NCI-H1092 treated with DMSO at 0.1 percent for 48 hours (cell line): ENCODE data around the gene STXBP1.
A peak's percentile ranks its signal among the peaks of the same experiment; 100 is the strongest.

Source experiments
- DNase-seq: peaks from one replicate; lab custom pipeline; 2025; lab: John Stamatoyannopoulos, UW

Gene STXBP1

DNA sequence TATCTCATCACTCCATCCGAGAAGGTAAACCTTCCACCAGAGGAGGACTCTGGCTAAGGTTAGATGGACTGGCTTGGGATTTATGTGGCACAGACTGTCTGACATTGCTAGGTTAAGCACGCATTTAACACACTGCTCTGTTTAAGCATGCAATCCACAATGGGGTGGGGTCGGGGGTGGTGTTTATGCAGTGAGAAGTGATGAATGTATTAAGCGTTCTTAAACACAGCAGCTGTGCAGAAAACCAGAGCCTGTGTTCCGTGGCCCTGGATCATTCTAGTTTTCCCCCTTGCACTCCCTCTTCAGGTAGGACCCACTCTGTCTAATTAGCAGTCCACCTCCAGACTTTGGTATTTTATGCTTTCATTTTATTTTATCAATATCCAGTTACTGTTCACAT is 46.4 kb downstream of the STXBP1 start:
- no peak for DNase-seq

DNA sequence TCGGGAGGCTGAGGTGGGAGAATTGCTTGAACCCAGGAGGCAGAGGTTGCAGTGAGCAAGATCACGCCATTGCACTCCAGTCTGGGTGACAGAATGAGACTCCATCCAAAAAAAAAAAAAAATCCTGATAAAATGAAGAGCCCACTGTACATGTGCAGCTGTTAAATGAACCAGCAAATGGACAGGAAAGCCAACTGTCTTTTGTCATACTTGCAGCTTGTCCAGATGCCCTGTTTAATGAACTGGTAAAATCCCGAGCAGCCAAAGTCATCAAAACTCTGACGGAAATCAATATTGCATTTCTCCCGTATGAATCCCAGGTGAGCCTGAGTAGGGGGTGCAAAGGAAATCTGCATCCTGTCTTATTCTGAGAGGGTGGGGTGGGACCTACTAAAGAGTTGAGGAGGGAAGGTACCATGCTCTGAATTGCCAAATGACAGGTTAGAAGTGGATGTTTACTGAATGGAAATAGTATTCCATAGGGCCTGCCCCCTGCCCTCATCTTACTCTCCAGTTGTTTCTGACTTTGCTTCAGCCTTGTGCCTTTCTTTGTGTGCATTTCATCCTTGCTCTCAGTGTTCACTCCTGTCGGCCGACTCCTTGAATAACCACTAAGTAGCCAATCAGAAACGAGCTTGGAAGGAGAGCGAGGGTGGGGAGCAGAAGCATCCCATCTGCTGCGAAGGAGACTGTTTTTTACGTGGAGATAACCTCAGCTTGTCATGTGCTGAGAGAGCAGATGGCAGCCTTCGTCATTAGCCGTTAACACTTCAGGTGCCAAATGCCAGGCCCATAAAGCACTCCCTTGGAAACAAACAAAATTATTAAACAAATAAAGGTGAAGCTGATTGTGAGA is 49.0 kb downstream of the STXBP1 start:
- DNase-seq, result peak; percentile 82

DNA sequence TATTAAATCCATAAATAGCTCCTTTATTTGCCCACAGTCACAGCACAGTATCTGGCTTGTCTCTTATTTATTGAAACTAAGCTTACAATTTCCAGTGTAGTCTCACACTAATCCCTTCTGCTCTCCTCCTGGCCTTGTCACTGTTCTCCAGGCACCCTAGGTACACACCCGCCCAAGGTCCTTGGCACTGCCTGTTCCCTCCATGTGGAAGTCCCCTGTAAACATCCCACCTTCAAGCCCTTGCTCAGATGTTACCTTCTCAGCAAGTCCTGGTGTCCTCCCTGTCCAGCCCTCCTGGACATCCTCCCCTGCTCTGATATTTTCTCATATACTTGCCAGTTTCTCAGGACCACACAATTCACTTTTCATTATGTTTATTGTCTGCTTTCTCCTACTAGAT is 50.5 kb downstream of the STXBP1 start:
- DNase-seq, result no peak

DNA sequence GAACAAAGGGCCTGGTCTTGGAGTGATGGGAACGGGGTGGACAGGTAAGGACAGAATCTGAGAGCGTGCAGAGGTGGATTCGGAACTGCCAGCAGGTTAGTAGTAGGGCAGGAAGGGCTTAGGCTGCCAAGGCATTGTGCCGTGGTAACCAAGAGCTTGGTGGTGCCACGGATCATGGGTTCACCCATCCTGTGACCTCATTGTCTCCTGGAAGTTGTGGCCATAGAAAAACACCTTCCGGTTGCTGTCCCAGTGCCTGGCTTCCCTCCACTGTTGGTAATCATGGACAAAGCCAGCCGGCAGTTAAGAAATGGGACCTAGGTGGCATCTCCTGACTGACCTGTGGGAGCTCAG is 52.2 kb downstream of the STXBP1 start:
- no peak for DNase-seq

DNA sequence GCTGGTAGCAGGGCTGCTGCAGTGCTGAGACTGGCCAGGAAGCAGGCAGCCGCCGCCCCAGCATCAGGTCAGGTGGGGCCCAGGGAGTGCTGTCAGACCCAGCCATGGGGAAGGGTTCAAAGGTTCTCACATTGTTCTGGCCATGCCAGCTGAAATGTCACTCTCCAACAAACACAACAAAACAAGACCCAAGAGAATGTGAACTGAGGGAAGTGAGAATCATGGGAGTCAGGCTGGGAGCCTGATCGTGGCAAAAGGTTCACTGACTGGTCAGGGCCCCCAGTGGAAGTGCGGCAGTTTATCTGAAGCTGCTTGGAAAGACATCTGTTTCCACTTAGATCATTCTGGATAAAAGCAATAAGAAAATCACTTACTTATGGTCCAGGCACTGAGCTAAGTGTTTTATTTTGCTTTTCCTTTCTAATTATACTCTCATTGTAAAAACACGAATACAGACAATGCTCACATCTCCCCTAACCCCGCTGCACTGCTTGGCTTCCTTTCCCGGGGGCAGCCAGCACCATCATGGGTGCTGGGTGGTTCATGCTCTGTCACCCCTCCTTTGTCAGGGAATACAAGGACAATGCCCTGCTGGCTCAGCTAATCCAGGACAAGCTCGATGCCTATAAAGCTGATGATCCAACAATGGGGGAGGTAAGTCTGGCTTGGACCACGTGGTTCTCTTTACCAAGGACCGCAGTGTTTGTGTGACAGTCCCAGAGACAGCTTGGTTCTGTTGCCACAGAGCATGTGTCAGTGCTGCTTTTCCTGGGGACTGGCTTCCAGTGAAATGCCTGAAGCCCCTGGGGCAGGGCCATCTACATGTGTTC is 52.8 kb downstream of the STXBP1 start:
- DNase-seq, result no peak

DNA sequence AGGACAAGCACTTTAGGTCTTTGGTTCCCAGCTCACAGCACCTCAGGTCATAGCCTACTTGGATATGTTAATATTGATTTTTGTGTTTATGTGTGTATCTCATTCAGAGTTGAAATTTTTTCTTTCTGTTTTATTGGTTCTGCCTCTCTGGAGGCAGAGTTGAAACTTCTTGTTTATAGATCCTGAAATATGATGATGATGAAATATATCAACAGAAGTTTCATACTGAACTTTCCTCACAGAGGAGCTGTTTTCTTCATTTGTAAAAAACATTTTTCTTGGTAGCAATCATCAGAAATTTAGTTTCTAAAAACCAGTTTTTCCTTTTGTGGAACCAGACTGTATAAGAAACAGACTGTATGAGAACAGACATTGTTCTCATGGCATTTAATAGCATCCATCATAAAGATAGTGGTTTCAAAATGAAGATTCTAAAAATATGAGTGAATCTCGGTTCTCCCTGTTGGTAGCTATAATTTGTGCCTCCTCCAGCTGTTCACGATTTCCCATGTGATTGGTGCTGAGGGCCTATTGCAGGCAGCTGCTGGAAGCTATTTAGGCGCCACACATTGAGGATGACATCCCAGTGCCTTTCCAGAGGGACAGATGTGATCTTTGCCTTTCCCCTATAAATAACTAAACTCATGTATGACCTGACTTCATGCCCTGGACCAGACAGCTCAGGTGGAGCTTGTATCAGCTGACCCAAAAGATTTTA is 55.2 kb downstream of the STXBP1 start:
- no peak for DNase-seq

DNA sequence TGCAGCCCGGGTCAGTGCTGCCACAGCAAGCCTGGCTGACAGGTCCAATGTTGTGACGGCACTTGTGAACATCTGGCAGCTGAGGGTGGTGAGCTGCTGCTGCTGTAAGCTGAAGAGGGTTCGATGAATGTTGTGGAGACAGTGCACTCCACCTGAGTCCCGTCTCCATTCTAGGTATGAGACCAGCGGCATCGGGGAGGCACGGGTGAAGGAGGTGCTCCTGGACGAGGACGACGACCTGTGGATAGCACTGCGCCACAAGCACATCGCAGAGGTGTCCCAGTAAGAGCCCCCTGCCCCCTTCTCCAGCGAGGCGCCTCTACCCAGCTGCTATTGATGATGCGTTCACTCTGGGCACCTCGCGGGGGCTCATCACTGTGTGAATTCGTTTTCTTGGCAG is 55.8 kb downstream of the STXBP1 start:
- DNase-seq, result no peak

DNA sequence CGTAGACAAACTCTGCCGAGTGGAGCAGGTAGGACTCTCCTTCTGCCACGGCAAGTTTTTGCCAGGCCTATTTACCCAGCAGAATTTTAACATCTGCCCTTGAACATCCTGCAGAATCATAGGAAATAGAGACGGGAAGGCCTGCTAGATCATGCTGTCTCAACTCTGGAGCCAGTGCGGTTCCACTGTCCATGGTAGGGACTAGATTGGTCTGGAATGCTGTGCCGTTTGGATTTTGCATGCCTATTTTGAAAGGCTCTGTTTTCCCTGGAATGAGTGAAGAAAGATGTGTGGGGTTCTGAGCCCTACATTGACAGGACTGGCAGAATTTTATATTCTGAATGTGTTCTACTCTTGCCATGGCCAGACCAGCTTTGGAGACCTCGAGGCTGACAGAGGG is 61.2 kb downstream of the STXBP1 start:
- DNase-seq, result no peak

DNA sequence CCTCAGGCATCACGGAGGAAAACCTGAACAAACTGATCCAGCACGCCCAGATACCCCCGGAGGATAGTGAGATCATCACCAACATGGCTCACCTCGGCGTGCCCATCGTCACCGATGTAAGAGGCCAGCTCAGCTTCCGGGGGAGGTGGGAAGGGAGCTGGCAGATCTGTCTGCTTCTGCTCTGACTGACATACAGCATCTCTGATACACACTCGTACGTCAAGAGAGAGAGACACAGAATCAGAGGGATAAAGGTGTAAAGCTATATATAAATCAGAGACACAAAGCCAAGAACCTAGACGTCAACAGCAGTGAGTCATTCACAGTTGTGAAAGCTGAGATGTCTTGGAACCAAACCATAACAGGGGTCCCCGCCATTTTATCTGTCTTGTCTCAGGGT is 64.6 kb downstream of the STXBP1 start:
- no peak for DNase-seq

DNA sequence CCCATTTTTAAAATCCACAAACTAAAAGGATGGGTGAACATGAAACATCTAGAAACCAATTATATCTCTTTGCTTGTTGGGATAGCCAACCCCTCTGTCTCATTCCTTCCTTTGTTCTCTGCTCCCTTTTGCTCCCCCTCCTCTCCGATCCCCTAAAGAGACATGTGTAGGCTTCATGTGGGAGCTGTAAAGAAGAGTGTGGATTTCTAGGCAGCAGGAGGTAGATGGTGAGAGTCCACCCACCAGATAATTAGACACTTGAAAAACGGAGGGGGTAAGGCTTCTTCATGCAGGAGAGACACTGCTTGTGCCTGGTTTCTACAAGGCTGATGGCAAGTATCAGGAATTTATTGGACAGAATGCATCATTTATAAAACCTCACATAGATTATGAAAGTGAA is 67.4 kb downstream of the STXBP1 start:
- DNase-seq, result no peak

DNA sequence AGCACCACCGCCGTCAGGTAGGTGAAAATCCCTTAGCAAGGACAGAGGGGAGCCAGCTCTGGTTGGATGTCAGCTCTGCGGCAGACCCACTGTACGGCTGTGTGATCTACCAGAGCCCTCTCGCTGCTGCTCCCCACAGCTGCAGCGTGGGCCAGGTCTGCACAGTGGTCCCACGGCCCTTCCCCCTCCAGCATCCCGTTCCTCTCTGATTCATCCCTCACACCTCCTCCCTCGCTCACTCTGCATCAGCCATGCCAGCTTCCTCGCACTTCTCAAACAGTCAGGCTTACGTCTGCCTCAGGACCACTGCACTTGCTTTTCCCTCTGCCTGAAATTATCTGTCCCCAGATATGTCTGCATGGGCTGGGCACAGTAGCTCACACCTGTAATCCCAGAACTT is 68.1 kb downstream of the STXBP1 start:
- DNase-seq, result no peak

DNA sequence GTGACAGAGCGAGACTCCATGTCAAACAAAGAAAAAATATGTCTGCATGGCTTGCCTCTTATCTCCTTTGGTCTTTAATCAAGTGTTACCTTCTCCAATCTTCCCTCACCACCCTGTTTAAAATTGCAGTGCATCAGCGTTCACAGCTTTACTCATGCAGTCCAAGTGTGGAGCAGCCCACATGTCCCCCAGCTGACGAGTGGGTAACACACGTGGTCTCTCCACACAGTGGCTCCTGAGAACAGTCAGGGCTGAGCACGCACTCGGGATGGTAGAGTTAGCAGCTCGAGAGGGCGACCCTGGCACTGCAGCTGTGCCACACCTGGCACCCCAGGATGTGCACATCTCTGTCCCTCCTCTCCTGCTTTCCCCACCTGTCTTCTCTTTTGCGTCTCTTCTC is 68.8 kb downstream of the STXBP1 start:
- no peak for DNase-seq

DNA sequence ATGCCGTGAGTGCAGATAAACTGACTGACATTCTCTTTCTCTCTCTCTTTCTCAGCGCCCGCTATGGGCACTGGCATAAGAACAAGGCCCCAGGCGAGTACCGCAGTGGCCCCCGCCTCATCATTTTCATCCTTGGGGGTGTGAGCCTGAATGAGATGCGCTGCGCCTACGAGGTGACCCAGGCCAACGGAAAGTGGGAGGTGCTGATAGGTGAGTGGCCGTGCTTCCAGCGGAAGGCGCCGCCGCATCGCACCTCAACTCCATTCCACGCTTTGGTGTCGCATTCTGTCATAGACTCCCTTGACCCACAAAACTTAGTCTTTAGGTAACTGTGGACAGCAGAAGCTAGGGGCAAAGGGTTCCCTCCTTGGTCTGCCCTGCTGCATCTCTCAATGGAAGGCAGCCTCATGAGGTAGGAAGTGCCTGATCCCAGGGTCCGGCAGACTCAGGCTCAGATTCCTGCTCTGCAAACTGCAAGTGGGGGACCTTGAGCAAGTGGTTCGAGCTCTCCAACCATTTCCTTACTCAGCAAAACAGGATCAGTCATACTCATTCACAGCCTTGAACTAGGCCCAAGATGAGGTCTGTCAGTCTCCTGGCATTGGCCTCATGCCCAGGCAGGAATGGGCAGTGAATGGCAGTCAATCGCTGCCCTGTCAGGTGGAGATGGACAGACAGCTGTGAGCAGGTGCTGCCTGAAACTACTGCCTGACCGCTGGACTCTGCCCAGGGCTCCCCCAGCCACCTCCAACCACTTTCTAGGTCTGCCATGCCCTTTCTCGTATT is 70.5 kb downstream of the STXBP1 start:
- DNase-seq, result no peak

DNA sequence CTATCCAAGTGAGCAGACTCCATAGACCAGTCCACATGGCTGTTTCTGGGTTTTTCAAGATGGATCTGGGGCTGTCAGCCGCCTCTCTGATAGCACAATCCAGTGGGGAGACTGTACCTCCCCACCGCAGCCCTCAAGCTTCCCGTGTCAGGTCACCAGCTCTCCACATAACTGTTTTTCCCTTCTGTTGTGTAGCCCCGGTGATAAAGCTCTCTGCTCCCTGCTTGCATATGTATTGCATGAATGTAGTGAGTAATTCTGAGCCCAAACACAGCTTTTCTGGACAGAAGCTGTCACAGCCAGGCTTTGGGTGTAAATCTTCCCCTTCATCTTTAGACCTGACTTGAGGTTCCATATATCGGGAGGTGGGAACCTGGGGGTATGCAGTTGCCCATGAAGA is 71.6 kb downstream of the STXBP1 start:
- DNase-seq, result no peak

DNA sequence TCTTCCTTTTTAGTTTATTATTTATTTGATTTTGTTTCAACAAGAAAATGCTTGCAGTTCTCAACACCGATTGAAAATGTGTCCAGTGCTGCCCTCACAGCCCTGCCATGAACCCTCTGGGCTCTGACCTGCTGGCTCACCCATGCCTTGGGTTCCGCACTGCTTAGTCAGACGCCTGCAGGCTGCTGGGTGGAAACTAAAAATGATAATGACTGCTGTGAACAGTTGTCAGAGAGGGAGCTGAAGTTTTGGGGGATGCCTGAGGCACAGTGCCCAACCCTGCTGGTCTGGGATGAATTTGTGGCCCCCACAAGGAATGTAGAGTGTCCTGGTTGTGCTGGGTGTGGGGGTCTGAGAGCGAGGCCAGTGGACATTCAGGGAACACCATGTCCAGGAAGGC is 72.5 kb downstream of the STXBP1 start:
- DNase-seq, result no peak

DNA sequence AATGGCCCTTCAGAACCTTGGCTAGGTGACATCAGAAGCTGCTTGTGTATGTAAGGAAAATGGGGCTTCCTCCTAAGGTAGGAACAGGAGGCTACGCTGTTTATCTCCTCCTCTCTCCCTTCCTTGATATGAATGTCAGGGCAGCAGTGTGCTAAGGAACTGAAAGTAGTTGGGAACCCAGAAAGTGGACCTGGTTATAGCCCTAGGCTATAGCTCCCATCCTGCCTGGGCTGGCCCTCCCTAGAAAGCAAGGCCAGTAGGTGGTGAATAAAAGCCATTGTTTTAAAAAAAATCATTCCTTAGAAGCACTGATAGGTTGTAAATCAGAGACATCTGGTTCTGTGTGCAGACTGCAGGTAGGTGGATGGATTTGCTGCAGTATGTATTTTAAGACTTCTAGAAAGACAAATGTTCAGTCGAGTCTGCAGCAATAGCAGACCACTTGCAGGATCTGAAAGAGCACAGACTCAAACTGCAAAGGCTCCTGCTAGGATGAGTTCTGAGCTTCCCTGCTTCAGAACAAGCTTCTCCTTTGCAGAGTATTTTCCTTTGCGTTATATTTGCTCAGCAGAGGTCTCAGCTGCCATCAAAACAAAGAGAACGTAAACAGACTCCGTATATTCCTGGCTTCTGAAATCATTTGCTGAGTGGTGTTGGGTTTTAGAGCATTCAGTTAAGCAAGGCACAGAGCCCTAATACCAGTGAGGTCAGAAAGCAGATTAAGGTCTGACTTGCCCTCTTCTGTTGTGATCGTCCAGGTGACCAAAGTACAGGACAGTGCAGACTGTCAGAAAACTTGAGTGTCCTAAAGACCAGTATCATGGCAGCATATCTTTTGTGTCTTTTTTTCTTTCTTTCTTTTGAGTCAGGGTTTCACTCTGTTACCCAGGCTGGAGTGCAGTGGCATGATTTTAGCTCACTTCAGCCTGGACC is 74.7 kb downstream of the STXBP1 start:
- peak; percentile 44 for DNase-seq

DNA sequence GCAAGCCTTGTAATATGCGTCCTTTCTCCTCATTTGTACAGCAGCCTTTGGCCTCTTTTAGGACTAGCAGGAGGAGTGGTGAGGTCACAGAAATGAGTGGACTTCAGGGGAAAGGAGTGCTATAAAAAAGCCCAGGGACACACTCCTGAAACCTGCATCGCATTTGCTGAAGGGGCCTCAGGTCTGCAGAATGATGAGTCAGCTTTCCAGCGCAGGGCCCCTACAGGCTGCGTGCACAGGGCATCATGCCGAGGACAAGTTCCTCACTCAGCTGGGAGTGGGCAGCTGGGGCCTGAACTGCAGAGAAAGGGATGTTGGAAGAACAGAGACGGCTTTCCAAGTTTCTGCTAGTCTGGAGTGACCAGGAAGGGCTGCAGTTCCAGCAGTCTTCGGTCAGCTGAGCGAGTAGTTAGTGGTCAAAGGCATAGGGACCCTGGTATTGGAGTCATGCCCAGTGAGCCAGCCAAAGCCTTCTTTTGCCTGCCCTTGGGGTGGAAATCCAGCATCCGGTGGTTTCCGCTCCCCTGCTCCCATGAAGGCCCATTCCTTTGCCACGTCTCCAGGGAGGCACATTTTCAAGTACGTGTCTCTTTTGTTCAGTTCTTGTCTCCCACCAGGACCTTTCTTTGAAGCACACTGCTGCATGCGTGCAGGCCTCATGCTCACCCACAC is 77.4 kb downstream of the STXBP1 start:
- no peak for DNase-seq

DNA sequence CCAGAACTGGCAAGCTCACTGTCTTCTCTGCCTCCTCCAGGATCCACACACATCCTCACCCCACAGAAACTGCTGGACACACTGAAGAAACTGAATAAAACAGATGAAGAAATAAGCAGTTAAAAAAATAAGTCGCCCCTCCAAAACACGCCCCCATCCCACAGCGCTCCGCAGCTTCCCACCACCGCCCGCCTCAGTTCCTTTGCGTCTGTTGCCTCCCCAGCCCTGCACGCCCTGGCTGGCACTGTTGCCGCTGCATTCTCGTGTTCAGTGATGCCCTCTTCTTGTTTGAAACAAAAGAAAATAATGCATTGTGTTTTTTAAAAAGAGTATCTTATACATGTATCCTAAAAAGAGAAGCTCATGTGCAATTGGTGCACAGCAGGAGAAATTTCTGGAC is 78.7 kb downstream of the STXBP1 start:
- no peak for DNase-seq

DNA sequence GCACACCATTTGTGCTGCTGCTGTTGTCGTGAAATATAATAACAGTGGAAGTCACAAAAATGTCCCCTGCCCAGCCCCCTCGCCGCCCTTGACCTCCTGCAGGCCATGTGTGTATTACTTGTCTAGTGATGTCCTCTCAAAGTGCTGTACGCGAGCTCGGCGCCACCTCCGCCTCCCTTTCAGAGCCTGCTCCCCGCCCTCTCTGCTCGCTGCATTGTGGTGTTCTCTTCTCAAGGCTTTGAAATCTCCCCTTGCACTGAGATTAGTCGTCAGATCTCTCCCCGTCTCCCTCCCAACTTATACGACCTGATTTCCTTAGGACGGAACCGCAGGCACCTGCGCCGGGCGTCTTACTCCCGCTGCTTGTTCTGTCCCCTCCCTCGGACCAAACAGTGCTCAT is 80.0 kb downstream of the STXBP1 start:
- no peak for DNase-seq

DNA sequence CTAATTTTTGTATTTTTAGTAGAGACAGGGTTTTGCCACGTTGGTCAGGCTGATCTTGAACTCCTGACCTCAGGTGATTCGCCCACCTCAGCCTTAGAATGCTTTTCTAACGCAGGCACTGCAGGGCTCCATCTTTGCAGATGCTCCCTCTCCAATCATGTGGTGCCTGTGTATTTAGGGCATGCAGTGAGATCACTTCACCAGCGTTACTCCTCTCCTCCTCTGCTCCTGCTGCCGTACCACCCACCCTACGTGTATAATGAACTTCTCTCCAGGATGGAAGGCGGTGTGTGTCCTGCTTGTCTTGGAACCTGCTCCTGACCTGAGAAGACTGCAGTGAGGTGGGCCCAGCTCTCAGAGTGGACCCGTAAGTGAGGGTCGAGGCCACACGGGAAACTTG is 81.1 kb downstream of the STXBP1 start:
- no peak for DNase-seq
